Globus pallidus (tissue), 1 donor: Measurements from ENCODE around the gene PDPK1.
A peak's percentile ranks its signal among the peaks of the same experiment; 100 is the strongest.

Experiments
- DNase-seq: peaks from one replicate; pipeline ENCODE4 v3.0.0-alpha.2; 2015; ENCODE audit warnings: low spot score

The PDPK1 gene

DNA sequence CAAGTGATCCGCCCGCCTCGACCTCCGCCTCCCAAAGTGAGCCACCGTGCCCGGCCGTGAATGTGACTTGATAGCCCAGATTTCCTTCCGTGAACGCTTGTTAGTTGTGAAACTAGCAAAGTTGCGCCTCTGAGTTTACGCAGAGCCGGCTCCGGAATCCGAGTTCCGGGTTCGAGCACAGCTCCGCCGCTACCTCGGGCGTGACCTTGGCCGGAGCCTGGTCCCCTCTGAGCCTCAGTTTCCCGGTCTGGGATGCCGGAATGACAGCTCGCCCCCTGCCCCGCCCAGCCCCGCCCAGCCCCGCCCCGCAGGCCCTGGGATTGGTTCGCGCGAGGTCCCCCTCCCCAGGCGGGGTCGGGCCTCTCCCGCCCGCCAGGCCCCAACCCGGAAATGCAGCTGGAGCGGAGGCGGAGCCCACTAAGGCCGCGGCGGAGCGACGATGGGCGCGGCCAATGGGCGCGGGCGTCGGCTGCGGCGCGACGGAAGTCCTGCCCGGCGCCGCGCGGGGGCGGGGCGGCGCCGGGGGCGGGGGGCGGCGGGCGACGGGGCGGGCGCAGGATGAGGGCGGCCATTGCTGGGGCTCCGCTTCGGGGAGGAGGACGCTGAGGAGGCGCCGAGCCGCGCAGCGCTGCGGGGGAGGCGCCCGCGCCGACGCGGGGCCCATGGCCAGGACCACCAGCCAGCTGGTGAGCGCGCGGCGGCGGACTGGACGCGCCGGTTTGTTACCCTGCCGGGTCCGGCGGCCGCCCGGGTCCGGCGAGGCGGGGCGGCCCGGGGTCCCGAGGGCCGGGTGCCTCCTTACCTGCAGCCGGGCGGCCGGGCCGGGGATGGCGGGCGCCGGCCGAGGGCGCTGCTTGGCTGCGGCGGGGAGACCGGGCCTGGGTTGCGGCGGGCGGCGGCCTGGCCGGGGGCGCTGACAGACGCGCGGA lies at the start of gene PDPK1:
Gene PDPK1, plus strand, starts transcription at position 571 of the 929 bp plus-strand sequence. Its CDS starts 92 bp downstream, at position 663.
- peak; percentile 96 for DNase-seq

GRCh38 chr16:2489581-2489980 lies 48.2 kb upstream of the PDPK1 start:
- DNase-seq = no peak

GRCh38 chr16:2490190-2491105 lies 47.4 kb upstream of the PDPK1 start:
- DNase-seq = no peak

- DNase-seq = no peak
These were observed 45.5 kb upstream of the PDPK1 start for GRCh38 chr16:2492292-2492691.

DNA sequence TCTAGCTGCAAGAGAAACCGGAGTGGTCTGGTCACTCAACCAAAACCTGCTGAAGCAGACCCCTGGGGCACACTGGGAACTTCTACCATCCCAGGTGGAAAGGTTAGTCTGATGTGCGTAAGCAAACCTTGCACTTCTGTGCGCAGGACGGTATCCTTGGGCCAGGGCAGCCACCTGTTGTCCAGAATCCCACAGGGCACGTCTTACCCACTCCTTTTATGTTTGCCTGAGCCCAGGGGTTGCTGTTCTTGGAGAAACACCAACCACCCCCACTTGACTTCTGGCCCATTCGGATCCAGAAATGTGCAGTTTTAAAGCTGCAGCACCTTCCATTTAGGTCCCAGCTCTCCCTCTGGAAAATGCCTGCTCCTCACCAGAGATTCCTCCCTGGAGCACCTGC lies 44.2 kb upstream of the PDPK1 start:
- no peak for DNase-seq

- no peak for DNase-seq
These were observed 43.2 kb upstream of the PDPK1 start for GRCh38 chr16:2494616-2495015.

GRCh38 chr16:2495041-2495440 lies 42.8 kb upstream of the PDPK1 start:
- DNase-seq = no peak

DNA sequence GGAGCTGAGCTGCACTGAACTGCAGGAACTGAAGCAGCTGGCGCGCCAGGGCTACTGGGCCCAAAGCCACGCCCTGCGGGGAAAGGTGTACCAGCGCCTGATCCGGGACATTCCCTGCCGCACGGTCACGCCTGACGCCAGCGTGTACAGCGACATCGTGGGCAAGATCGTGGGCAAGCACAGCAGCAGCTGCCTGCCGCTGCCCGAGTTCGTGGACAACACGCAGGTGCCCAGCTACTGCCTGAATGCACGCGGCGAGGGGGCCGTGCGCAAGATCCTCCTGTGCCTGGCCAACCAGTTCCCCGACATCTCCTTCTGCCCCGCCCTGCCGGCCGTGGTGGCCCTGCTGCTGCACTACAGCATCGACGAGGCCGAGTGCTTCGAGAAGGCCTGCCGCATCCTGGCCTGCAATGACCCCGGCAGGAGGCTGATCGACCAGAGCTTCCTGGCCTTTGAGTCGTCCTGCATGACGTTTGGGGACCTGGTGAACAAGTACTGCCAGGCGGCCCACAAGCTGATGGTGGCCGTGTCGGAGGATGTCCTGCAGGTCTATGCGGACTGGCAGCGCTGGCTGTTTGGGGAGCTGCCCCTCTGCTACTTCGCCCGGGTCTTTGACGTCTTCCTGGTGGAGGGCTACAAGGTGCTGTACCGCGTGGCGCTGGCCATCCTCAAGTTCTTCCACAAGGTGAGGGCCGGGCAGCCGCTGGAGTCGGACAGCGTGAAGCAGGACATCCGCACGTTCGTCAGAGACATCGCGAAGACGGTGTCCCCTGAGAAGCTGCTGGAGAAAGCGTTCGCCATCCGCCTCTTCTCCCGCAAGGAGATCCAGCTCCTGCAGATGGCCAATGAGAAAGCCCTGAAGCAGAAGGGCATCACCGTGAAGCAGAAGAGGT lies 41.4 kb upstream of the PDPK1 start:
- DNase-seq = no peak

GRCh38 chr16:2497116-2497630 lies 40.6 kb upstream of the PDPK1 start:
- no peak for DNase-seq

GRCh38 chr16:2497695-2498484 lies 39.9 kb upstream of the PDPK1 start:
- no peak for DNase-seq

DNA sequence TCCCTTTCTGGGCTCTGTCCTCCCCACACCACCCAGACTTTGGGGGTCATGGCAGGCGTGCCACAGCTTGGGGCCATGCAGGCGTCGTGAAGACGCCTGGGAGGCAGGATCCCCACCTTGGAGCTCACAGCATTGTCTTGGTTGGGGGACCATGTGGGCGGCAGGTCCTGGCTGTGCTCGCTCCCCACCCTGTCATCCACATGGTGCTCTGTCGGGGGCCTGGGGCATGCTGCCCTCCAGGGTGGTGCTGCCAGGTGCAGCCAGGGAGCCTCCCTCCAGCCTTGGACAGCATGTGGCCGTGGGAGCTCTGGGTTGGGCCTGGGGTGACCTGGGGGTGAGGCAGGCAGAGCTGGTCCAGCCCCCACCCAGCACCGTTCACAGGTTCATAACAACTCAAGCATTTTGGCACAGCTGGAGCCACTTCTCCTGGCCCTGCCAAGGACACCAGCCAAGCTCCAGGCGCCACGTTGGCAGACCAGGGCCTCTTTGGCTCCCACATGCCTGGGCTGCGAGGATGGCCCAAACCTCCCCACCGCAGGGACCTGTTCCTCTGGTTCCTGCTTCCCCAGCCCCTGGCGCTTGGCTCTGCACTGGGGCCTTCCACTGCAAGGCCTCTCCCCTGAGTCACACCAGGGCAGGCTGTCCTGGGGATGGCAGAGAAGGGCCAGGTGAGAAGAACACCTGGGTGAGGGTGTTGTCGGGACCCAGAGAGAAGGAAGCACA lies 39.1 kb upstream of the PDPK1 start:
- no peak for DNase-seq

- DNase-seq = no peak
These were observed 38.4 kb upstream of the PDPK1 start for GRCh38 chr16:2499454-2499853.

- no peak for DNase-seq
These were observed 37.9 kb upstream of the PDPK1 start for GRCh38 chr16:2499890-2500429.

DNA sequence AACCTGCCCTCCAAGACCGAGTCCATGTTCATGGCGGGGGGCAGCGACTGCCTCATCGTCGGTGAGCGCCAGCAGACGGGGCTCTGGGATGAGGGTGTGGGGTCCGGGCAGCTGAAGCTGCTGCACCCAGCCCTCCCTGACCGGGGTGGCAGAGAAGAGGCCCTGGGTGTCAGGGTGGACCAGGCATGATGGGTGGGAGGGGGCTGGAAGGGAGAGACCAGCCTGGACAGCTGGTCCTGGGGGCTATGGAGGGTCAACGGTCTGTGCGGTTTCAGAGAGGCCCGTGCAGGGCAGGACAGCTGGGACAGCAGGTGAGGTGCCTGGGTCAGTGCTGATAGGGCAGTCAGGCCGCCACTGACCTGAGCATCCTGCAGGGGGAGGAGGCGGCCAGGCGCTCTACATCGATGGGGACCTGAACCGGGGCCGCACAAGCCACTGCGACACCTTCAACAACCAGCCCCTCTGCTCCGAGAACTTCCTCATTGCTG lies 37.3 kb upstream of the PDPK1 start:
- no peak for DNase-seq

- DNase-seq = peak; percentile 88
These were observed 36.7 kb upstream of the PDPK1 start for GRCh38 chr16:2500918-2501750.

GRCh38 chr16:2501946-2502895 lies 35.6 kb upstream of the PDPK1 start:
- no peak for DNase-seq

- DNase-seq = no peak
These were observed 32.1 kb upstream of the PDPK1 start for GRCh38 chr16:2505695-2506094.
